HEK293T (cell line): ENCODE results near the gene CLDN9.

Experiments
- FOXM1 ChIP-seq: fragments of 450-650 bp; IDR thresholded peaks from 2 replicates; pipeline ENCODE4 v1.6.1; 2017; ENCODE audit warnings: mild to moderate bottlenecking, borderline replicate concordance
- NFRKB ChIP-seq: fragments of 450-650 bp; IDR thresholded peaks from 2 replicates; pipeline ENCODE4 v1.6.1; 2016; ENCODE audit warnings: mild to moderate bottlenecking, moderate library complexity

GRCh38 chr16:3060339-3061127 lies 47.8 kb downstream of the CLDN9 start:
- TF ChIP-seq FOXM1 (no peak), NFRKB (no peak)
